ENCODE data around the gene HSPA1A.

HSPA1A gene

DNA sequence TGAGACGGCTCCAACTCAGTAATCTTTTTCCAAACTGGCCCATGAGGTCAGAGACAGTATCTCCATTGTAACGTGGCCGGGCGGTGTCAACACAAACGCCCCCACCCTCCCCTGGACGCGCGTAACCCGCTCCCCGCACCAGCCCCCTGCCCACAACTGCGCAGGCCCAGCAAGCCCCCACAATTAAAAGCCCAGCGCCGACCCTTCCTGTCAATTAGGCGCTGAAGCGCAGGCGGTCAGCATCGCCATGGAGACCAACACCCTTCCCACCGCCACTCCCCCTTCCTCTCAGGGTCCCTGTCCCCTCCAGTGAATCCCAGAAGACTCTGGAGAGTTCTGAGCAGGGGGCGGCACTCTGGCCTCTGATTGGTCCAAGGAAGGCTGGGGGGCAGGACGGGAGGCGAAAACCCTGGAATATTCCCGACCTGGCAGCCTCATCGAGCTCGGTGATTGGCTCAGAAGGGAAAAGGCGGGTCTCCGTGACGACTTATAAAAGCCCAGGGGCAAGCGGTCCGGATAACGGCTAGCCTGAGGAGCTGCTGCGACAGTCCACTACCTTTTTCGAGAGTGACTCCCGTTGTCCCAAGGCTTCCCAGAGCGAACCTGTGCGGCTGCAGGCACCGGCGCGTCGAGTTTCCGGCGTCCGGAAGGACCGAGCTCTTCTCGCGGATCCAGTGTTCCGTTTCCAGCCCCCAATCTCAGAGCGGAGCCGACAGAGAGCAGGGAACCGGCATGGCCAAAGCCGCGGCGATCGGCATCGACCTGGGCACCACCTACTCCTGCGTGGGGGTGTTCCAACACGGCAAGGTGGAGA is at the start of gene HSPA1A, which contains the start of gene HSPA1L:
TSS of gene HSPA1A (plus strand) at position 519 of the 814 bp plus-strand sequence. CDS start at position 733, 214 bp downstream.
TSS of gene HSPA1L (minus strand) at position 259 of the 814 bp plus-strand sequence. CDS start 3,311 bp downstream, outside the sequence.
- Histone ChIP-seq H3K27ac (ENCODE audit: low read length) (peak within 1 kb of the TSS; percentile 96), H3K27me3 (ENCODE audit: insufficient read depth, low read length) (no peaks in the 10 kb centered on the region), H3K4me1 (ENCODE audit: insufficient read depth, low read length) (peaks cover 7% of the 10 kb centered on the region; the same call in 1 of the 2 replicates), H3K36me3 (ENCODE audit: insufficient read depth, low read depth, low read length) (no peaks in the 10 kb centered on the region), H3K9me3 (ENCODE audit: insufficient read depth, low read depth, low read length) (no peaks in the 10 kb centered on the region), H3K4me3 (ENCODE audit: low read length) (peak within 1 kb of the TSS; percentile 88), H3K9ac (ENCODE audit: low read depth, low read length) (peak within 1 kb of the TSS; percentile 93; the same call in 1 of the 2 replicates)

GRCh38 chr6:31765559-31765909 is 49.8 kb upstream of the HSPA1A start:
- Histone ChIP-seq H3K9me3 (ENCODE audit: insufficient read depth, low read depth, low read length) (no peaks in the 10 kb centered on the region), H3K27me3 (ENCODE audit: insufficient read depth, low read length) (no peaks in the 10 kb centered on the region; the same call in 1 of the 2 replicates), H3K4me3 (ENCODE audit: low read length) (no peak overlapping the region), H3K9ac (ENCODE audit: low read depth, low read length) (no peak overlapping the region), H3K4me1 (ENCODE audit: insufficient read depth, low read length) (peaks cover 7% of the 10 kb centered on the region; the same call in 1 of the 2 replicates), H3K27ac (ENCODE audit: low read length) (no peak overlapping the region), H3K36me3 (ENCODE audit: insufficient read depth, low read depth, low read length) (peaks cover 12% of the 10 kb centered on the region)

DNA sequence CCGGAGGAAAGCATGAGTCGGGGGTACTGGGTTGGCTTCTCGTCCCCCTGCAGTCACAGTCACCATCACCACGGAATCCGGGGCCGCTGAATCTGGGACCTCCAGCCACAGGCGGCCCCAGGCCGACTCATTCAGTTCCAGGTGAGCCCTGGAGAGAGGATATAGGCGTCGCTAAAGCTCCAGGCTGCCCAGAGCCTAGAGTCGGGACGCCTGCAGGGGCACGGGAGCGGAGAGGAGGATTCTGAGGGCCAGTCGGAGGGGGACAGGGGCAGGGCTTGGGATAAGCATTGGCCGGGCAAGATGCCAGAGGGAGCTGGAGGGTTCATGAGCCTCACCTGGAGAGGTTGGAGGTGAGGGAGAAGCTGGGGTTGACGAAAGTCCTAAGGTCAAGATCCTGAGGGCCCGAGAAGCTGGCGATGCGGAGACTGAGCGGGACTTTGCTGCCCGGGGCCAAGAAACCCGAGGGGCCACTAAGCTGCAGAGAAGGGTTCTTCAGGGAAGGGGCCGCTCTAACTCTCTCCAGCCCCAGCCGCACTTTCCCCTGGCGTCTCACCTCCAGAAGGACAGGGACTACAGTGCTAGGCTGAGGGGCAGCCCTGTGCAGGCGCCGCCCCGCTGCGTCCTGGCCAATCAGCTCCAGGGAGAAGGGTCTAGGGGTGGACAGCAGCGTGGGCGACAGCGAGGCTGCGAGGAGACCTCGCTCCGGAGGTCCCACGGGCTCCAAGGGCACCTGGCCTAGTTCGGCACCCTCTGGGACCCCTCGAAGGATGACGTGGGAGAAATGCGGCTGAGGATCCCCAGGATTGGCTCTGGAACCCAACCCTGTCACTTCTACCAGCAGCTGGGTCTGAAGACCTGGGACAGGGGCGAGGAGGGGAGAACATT is 49.2 kb upstream of the HSPA1A start:
- Histone ChIP-seq H3K36me3 (ENCODE audit: insufficient read depth, low read depth, low read length) (peaks cover 12% of the 10 kb centered on the region), H3K9ac (ENCODE audit: low read depth, low read length) (peak overlapping the region; percentile 23; the same call in 1 of the 2 replicates), H3K4me1 (ENCODE audit: insufficient read depth, low read length) (peaks cover 7% of the 10 kb centered on the region; the same call in 1 of the 2 replicates), H3K9me3 (ENCODE audit: insufficient read depth, low read depth, low read length) (no peaks in the 10 kb centered on the region), H3K27me3 (ENCODE audit: insufficient read depth, low read length) (no peaks in the 10 kb centered on the region; the same call in 1 of the 2 replicates), H3K4me3 (ENCODE audit: low read length) (peak overlapping the region; percentile 58; the same call in 1 of the 2 replicates), H3K27ac (ENCODE audit: low read length) (no peak overlapping the region)

- Histone ChIP-seq H3K27me3 (ENCODE audit: insufficient read depth, low read length) (no peaks in the 10 kb centered on the region; the same call in 1 of the 2 replicates), H3K9me3 (ENCODE audit: insufficient read depth, low read depth, low read length) (no peaks in the 10 kb centered on the region), H3K36me3 (ENCODE audit: insufficient read depth, low read depth, low read length) (peaks cover 4% of the 10 kb centered on the region), H3K27ac (ENCODE audit: low read length) (no peak overlapping the region), H3K9ac (ENCODE audit: low read depth, low read length) (no peak overlapping the region), H3K4me1 (ENCODE audit: insufficient read depth, low read length) (peaks cover 7% of the 10 kb centered on the region; the same call in 1 of the 2 replicates), H3K4me3 (ENCODE audit: low read length) (no peak overlapping the region)
Observed at GRCh38 chr6:31767096-31767645, 48.2 kb upstream of the HSPA1A start.

DNA sequence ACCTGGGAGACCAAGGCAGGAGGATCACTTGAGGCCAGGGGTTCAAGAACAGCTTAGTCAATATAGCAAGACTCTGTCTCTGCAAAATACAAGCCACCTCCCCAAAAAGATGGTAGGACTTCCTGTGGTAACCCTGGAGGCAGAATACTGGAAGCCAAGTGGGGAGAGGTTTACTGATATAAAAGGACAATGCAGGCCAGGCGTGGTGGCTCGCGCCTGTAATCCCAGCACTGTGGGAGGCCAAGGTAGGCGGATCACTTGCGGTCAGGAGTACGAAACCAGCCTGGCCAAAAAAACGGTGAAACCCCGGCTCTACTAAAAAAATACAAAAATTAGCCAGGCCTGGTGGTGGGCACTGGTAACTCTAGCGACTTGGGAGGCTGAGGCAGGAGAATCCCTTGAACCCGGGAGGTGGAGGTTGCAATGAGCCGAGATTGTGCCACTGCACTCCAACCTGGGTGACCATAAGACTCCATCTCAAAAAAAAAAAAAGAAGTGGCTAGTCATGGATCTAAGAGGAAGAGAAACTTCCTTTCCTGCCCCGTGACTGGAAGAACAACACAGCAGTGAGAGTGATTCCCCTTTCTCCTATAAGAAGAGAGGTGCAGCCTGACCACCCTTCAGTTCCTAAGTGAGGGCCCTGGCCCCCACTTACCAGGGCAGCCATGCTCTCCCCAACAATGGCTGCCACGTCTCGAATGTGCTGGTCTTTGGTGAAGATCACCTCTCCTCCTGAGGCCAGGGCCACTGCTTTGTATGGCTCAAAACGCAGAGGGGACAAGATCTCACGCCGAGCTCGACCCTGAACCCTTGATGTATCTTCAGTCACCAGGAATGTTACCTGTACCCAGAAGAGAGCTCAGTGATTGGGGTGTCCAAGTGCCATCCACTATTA is 46.7 kb upstream of the HSPA1A start:
- Histone ChIP-seq H3K36me3 (ENCODE audit: insufficient read depth, low read depth, low read length) (no peaks in the 10 kb centered on the region; the same call in 1 of the 2 replicates), H3K9me3 (ENCODE audit: insufficient read depth, low read depth, low read length) (no peaks in the 10 kb centered on the region), H3K9ac (ENCODE audit: low read depth, low read length) (no peak overlapping the region), H3K4me1 (ENCODE audit: insufficient read depth, low read length) (0 out of 2 replicates have a peak, but pooled peaks cover 2% of the 10 kb centered on the region), H3K27me3 (ENCODE audit: insufficient read depth, low read length) (no peaks in the 10 kb centered on the region; the same call in 1 of the 2 replicates), H3K4me3 (ENCODE audit: low read length) (no peak overlapping the region), H3K27ac (ENCODE audit: low read length) (no peak overlapping the region)

GRCh38 chr6:31769684-31770371 is 45.5 kb upstream of the HSPA1A start:
- Histone ChIP-seq H3K9ac (ENCODE audit: low read depth, low read length) (no peak overlapping the region), H3K9me3 (ENCODE audit: insufficient read depth, low read depth, low read length) (no peaks in the 10 kb centered on the region), H3K4me1 (ENCODE audit: insufficient read depth, low read length) (no peaks in the 10 kb centered on the region)

GRCh38 chr6:31770860-31771259 is 44.5 kb upstream of the HSPA1A start:
- Histone ChIP-seq H3K27ac (ENCODE audit: low read length) (no peak overlapping the region), H3K27me3 (ENCODE audit: insufficient read depth, low read length) (no peaks in the 10 kb centered on the region; the same call in 1 of the 2 replicates), H3K9me3 (ENCODE audit: insufficient read depth, low read depth, low read length) (no peaks in the 10 kb centered on the region), H3K9ac (ENCODE audit: low read depth, low read length) (no peak overlapping the region), H3K4me3 (ENCODE audit: low read length) (no peak overlapping the region), H3K4me1 (ENCODE audit: insufficient read depth, low read length) (no peaks in the 10 kb centered on the region), H3K36me3 (ENCODE audit: insufficient read depth, low read depth, low read length) (no peaks in the 10 kb centered on the region)

More at GRCh38 chr6:31769684-31770371, 45.5 kb upstream of the HSPA1A start:
- H3K27me3 ChIP-seq (ENCODE audit: insufficient read depth, low read length), result no peaks in the 10 kb centered on the region; the same call in 1 of the 2 replicates
- H3K27ac ChIP-seq (ENCODE audit: low read length), result no peak overlapping the region
- no peak overlapping the region for H3K4me3 ChIP-seq (ENCODE audit: low read length)
- H3K36me3 ChIP-seq (ENCODE audit: insufficient read depth, low read depth, low read length), result no peaks in the 10 kb centered on the region

- Histone ChIP-seq H3K27ac (ENCODE audit: low read length) (no peak overlapping the region), H3K9me3 (ENCODE audit: insufficient read depth, low read depth, low read length) (no peaks in the 10 kb centered on the region), H3K4me3 (ENCODE audit: low read length) (no peak overlapping the region), H3K36me3 (ENCODE audit: insufficient read depth, low read depth, low read length) (no peaks in the 10 kb centered on the region), H3K9ac (ENCODE audit: low read depth, low read length) (no peak overlapping the region), H3K27me3 (ENCODE audit: insufficient read depth, low read length) (no peaks in the 10 kb centered on the region), H3K4me1 (ENCODE audit: insufficient read depth, low read length) (no peaks in the 10 kb centered on the region)
Observed at GRCh38 chr6:31771992-31772358, 43.4 kb upstream of the HSPA1A start.

DNA sequence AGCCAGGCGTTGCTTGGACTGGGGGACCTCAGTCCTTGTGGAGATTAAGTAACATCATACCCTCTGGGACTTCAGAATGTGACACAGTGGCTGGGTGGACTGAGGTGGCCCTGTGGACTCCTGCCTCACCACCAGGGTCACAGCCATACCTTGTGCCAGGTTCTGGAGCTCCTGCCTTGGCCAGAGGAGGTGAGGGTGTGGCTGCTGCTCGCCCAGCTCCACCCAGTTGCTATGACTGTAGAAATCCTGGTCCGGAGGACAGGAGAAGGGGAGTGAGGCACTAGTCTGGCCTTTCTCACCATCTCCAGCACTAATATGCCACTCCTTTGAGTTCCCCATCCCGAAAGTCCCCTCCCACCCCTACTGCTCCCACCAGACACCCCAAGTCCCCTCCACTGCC is 40.2 kb upstream of the HSPA1A start:
- Histone ChIP-seq H3K4me1 (ENCODE audit: insufficient read depth, low read length) (no peaks in the 10 kb centered on the region), H3K36me3 (ENCODE audit: insufficient read depth, low read depth, low read length) (peaks cover 24% of the 10 kb centered on the region), H3K27me3 (ENCODE audit: insufficient read depth, low read length) (no peaks in the 10 kb centered on the region), H3K27ac (ENCODE audit: low read length) (no peak overlapping the region), H3K4me3 (ENCODE audit: low read length) (no peak overlapping the region), H3K9ac (ENCODE audit: low read depth, low read length) (no peak overlapping the region), H3K9me3 (ENCODE audit: insufficient read depth, low read depth, low read length) (no peaks in the 10 kb centered on the region)
